GM19468 (cell line): Measurements from ENCODE around the gene DBT.
"Not testable (repeated sequence)": the region's sequence is repeated elsewhere in the genome, so short reads cannot be mapped to it uniquely, and the experiment has no call there.

Experiments
- ATAC-seq: cut with Tn5 transposase; IDR thresholded peaks from one replicate; pipeline ENCODE4 v1.9.1; 2021; ENCODE audit warnings: mild to moderate bottlenecking, moderate library complexity, moderate number of reproducible peaks; ENCODE audit not compliant: unreplicated experiment; ENCODE audit errors: extremely low read depth

Gene DBT

DNA sequence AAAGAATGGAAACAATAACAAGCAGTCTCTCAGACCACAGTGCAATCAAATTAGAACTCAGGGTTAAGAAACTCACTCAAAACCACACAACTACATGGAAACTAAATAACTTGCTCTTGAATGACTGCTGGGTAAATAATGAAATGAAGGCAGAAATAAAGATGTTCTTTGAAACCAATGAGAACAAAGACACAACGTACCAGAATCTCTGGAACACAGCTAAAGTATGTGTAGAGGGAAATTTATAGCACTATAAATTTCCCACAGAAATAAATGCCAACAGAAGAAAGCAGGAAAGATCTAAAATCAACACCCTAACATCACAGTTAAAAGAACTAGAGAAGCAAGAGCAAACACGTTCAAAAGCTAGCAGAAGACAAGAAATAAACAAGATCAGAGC, 46.9 kb downstream of the DBT start:
- not testable (repeated sequence) for ATAC-seq

GRCh38 chr1:100200060-100200459, 49.6 kb downstream of the DBT start:
- ATAC-seq, result not testable (repeated sequence)

DNA sequence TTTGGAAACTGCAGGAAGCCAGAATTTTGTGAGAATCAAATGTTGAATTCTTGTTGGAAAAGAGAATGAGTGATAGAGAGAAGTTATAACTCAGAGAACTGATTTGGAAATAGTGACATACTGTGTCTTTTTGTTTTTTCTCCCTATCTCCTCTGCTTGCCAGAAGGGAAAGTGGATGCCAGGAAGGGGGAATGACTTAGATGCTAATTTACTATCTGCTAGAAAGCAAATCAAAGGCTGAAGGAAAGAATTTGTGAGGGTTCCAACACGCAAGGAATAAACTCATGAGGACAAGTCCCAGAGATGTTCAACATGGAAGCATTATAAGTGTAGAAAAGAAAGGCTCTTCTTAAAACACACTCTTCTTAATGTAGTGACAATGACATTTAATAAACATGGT, 51.0 kb downstream of the DBT start:
- ATAC-seq, result no peak

GRCh38 chr1:100188617-100189016, 61.0 kb downstream of the DBT start:
- ATAC-seq, result peak; percentile 58

GRCh38 chr1:100187912-100188311, 61.7 kb downstream of the DBT start:
- no peak for ATAC-seq

- ATAC-seq, result peak; percentile 59
Observed at GRCh38 chr1:100184536-100184935, 65.1 kb downstream of the DBT start.

DNA sequence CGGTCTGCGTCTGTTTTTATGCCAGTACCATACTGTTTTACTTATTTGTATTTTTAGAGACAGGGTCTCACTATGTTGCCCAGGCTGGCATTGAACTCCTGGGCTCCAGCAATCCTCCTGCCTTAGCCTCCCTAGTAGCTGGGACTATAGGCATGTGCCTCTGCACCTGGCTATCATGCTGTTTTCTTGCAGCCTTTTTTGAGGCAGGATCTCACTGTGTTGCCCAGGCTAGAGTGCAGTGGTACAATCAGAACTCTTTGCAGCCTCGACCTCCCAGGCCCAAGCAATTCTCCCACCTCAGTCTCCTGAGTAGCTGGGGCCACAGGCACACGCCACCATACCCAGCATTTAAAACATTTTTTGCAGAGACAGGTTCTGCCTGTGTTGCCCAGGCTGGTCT, 66.3 kb downstream of the DBT start:
- ATAC-seq, result no peak

GRCh38 chr1:100178091-100178490, 71.5 kb downstream of the DBT start, which contains the start of gene LRRC39:
TSS of gene LRRC39 (minus strand) at chr1:100178256. CDS start at chr1:100168516, 9,740 bp downstream.
- no peak for ATAC-seq

DNA sequence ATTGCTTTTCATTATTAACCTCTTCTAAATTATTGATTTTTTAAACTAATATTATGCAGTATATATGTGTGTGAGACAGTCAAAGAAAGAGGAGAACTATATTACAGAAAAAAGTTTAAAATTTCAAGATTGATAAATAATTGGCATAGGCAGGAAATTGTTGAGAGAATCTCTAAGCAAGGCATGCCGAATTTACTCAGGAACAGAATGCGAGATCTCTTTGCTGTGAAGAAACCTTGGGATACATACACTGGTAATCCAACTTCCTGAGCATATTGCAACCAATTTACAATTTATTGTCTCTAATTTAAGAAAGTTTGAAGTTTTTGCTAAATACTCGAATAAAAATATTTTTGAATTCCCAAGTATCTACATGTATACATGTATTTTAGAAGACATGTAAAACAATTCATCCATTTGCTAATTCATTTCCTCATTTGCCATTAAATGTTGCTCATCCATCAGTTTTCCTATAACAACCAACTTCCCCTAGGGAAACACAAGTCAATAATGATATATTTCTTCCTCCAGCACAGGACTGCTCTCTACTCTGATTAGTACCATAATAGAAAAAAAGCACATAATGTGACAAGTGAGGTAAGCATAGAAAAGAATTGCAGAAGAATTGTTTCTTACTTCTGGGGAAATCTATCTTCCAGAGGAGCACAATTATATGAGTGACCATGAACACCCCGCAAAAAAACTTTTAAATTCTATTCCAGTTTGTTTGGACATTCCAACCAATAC, 72.2 kb downstream of the DBT start:
- no peak for ATAC-seq

- no peak for ATAC-seq
Observed at GRCh38 chr1:100168051-100168450, 81.6 kb downstream of the DBT start.

DNA sequence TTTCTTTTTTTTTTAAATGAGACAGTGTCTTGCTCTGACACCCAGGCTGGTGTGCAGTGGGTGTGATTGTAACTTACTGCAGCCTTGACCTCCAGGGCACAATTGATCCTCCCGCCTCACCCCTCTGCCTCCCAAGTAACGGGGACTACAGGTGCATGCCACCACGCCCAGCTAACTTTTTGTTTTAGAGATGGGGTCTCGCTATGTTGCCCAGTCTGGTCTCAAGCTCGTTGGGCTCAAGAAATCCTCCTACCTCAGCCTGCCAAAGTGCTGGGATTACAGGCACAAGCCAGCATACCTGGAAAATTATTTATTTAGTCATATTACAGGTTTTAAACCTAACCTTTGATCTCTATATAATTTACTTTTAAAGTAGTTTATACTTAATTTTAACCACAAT, 84.9 kb downstream of the DBT start:
- ATAC-seq, result no peak

GRCh38 chr1:100164216-100164615, 85.4 kb downstream of the DBT start:
- no peak for ATAC-seq

- no peak for ATAC-seq
Observed at GRCh38 chr1:100162881-100163280, 86.8 kb downstream of the DBT start.

DNA sequence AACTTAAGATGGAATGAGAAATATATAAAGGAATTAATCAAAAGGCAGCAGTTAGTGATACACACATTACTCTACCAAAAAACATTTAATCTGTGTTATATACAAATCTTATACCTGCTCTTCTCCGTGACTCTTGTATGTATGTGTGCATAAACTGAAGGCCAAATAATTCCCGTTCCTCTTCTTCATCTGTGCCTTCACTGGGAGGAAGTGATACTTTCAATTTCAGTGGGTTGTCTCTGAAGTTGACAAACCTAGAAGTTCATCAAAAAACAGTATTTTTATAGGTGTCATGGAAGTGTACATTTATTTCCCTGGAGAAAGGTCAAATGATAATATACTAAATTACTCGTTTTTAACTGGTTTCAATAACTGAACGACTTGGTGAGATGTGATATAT, 97.4 kb downstream of the DBT start:
- ATAC-seq, result no peak

GRCh38 chr1:100151679-100152078, 98.0 kb downstream of the DBT start:
- no peak for ATAC-seq

DNA sequence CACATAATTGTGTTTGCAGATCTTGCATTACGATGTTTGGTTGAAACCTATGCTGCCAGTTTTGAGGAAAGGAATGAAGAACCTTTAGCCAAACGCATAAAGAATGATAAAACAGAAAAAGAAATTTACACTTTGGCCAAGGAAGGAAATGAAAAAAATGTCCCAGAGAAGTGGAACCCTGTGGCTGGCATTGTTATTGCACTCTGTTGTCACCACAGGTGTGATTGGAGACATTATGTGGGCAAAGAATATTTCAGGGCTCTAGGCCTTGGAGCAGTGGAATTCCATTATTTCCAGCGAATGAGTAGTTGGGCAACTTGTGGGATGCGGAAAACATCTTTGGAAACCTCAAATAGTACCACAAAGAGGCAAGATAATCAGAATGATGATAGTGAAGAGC, 101.8 kb downstream of the DBT start:
- ATAC-seq, result no peak

DNA sequence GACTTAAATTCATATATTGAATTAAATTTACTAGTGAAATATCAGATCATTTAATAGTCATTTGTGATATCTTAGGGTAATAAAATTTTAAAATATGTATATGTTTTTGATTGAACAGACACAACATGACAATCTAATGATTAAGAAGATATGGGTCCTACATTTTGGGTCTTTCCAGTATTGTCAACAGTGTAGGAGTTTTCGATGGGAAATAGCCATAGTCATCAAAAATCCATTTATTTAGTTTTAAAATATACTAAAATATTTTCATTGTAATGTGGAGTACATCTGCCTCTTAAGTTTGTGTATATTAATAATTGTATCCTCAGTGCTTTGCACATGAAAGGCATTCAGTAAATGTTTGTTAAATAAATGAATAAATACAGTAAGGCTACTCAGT, 102.7 kb downstream of the DBT start:
- ATAC-seq, result no peak

GRCh38 chr1:100145116-100145515, 104.5 kb downstream of the DBT start:
- ATAC-seq, result no peak

DNA sequence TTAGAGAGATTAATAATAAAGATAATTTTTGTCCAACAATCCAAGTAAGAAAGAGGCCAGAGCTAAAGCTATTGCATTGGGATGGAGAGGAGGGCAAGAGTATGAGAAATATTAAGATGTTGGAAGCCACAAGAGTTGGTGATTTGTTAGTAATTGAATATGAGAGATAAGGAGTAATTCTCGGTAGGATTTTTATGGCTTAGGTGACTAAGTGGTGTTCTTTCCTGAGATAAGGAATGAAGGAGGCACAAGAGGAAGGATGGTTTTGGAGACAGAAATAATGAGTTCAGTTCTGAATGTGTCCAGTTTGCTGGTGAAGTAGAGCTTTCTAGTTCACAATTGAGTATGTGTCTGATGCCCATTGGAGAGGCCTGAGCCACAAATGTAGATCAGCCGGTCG, 107.3 kb downstream of the DBT start:
- ATAC-seq, result no peak

- ATAC-seq, result no peak
Observed at GRCh38 chr1:100141192-100141591, 108.4 kb downstream of the DBT start.

DNA sequence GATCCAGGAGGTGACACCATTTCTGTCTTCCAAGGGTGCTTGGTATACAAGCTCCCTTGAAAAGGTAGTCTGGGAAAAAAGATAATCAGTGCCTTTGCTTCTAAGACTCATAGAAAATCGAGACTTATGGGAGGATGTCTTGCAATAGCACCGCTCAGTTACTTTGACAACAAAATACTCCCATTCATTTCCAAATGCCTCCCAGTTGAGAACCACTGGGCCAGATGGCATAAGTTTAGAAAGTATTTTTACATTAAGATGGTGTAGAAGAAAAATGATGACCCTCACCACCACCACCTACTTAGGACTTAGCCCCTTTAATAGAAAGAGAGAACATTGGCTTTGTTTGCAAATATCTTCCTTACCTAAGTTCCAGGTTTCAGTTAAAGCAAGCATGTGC, 112.0 kb downstream of the DBT start:
- no peak for ATAC-seq
